Ishikawa (cell line): ENCODE data around the gene VAPB.

Source experiments
- CEBPB ChIP-seq: IDR thresholded peaks from 2 replicates; pipeline ENCODE4 v1.6.1; 2012
- CREB1 ChIP-seq: IDR thresholded peaks from 2 replicates; pipeline ENCODE4 v1.6.1; 2012; ENCODE audit warnings: low read depth
- EGR1 ChIP-seq: IDR thresholded peaks from 2 replicates; pipeline ENCODE4 v1.6.1; 2012
- EP300 ChIP-seq: IDR thresholded peaks from 2 replicates; pipeline ENCODE4 v1.6.1; 2012; ENCODE audit warnings: borderline replicate concordance
- MAX ChIP-seq: IDR thresholded peaks from 2 replicates; pipeline ENCODE4 v1.6.1; 2012
- NFIC ChIP-seq: IDR thresholded peaks from 2 replicates; pipeline ENCODE4 v1.6.1; 2012
- RAD21 ChIP-seq: IDR thresholded peaks from 2 replicates; pipeline ENCODE4 v1.6.1; 2012; ENCODE audit warnings: low read depth
- REST ChIP-seq: IDR thresholded peaks from 2 replicates; pipeline ENCODE4 v1.6.1; 2012; ENCODE audit warnings: low read depth, mild to moderate bottlenecking
- TAF1 ChIP-seq: IDR thresholded peaks from 2 replicates; pipeline ENCODE4 v1.6.1; 2012; ENCODE audit warnings: low read depth, mild to moderate bottlenecking
- TCF12 ChIP-seq: IDR thresholded peaks from 2 replicates; pipeline ENCODE4 v1.6.1; 2012; ENCODE audit warnings: low read depth
- USF1 ChIP-seq: IDR thresholded peaks from 2 replicates; pipeline ENCODE4 v1.6.1; 2012
- YY1 ChIP-seq: IDR thresholded peaks from 2 replicates; pipeline ENCODE4 v1.6.1; 2012; ENCODE audit warnings: low read depth
- ZBTB7A ChIP-seq: IDR thresholded peaks from 2 replicates; pipeline ENCODE4 v1.6.1; 2012; ENCODE audit warnings: low read depth

GRCh38 chr20:58399926-58400325 lies 10.9 kb downstream of the VAPB start:
- TF ChIP-seq REST (no peak), USF1 (no peak), CREB1 (no peak), TCF12 (no peak), CEBPB (no peak), YY1 (no peak), NFIC (no peak), EP300 (no peak), TAF1 (no peak), MAX (no peak), RAD21 (no peak), EGR1 (no peak), ZBTB7A (no peak)
